ENCODE results near the gene COL16A1.

The COL16A1 gene

DNA sequence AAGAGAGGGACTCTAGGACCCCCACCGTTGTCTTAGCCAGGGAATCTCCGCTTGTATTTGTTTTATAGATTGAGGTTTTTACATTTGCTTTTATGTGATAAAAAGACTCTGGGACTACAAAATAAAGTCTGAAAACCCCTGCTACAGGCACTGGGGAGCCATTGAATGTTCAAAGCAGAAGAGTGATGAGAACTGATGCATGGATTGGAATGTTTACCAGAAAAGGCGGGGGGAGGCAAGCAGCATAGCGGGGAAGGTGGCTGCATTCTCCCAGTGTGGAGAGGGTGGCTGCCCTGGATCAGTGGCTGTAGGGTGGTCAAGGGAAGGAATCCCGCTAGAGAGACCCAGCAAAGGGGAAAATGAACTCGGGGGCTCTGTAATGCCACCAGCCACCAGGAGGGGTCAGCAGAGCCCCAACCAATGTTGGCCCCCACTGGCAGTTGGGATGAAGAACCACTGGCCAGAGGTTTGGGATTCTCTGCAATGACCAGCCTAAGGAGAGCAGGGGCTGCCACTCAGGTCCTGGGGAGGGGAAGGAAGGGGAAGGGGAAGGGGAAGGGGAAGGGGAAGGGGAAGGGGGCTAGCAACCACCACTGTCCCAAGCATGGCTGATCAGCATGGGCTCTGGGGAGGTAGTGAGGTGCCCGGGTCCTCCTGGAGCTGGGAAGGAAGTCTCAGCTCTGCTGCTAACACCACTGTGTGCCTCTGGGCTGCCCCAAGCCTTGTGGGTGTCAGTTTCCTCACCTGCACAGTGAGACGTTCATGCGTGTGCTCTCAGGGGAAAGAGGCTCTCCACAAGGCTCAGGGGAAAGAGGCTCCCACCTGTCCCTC is 40.0 kb downstream of the COL16A1 start:
- peak; percentile 67 for DNase-seq

DNA sequence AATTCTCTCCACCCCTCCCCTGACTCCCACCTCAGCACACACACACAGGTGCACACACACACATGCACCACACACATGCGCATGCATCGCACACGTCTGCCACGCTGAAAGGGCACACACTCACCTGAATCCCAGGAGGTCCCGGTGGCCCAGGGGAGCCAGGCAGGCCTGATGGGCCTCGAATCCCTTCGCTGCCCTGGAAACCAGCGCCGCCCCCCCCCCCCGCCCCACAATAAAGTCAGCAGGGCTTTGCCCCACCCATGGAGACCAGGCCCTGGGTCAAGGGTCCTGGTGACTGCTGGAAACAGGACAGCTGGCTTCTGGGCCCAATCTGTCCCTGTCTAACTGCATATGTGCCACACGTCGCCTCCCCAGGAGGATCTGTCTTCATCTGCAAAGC is 41.4 kb downstream of the COL16A1 start:
- DNase-seq = no peak

DNA sequence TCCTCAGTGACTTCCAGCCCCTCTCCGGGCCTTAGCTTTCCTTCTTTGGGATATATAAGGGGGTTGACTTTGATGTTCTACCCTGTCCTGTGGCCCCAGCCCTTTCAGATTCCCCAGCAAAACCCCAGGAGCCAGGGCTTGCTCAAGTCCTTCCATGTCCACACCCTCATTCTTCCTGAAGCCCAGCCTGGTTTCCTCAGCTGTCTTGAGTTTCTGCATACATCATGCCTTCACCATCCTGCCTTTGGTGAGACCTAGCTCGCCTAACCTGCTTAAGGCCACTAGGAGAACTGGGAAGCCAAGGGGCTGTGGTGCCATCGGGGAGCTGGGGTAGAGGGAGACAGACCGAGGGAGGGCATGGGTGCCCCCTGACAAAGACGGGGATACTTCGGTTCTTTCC is 42.0 kb downstream of the COL16A1 start:
- DNase-seq = no peak

DNA sequence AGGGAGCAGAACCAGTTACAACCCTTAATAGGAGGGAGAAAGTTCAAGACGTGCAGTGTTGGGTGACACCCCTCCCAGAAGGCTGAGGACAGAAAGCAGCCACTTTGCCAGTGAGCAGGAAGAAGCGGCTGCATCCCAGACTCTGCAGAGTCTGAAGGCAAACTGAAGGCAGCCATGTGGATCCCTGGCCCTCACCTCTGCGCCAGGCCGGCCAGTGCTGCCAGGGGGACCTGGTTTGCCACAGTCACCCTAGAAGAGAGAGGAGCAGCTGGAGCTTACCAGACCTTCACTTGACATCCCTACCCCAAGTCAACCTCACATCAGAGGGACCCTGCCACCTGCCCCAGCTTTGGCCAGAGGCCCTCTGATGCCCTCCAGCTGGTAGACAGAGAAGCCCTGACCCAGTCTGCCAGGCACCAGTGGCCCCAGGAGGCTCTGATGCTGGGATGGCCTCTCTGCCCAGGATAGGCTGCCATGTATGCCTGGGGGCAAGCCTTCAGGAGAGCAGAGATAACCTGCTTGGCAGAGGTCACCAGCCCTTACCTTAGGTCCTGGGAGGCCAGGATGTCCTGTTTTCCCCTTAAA is 42.9 kb downstream of the COL16A1 start:
- DNase-seq = no peak

DNA sequence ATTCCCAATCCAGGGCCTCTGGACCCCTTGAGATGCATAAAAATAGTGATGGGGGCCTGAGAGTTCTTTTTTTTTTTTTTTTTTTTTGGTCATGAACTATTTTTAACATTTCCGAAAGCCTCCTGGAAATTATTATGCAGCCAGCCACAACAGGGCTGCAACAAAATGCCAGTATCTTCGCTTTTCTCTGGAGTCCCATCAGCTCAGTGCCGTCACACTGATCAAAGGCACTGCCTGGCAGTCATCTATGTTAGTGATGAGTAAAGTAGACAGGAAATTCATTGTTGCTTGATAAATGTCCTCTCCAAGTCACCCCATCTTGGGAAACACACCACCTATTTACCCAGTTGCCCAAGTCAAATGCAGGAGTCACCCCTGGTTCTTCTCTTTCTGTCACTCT is 43.9 kb downstream of the COL16A1 start:
- no peak for DNase-seq

DNA sequence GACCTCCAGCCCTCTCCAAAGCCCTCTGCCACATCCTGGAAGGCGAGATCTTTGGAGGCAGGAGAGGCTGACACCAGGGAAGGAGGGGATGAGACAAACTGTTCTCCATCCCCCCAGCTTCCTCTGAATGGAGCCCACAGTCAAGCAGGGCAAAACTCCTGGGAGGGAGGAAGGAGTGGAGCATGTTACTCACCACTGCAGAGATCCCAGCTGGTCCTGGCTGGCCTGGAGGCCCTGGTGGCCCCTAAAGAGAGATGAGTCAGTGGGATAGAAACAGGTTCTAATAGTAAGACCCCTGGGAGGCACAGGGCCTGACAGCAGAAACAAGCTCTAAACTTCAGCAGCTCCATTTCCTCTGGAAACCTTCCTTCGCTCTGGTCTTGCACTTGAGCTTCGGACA is 45.1 kb downstream of the COL16A1 start:
- DNase-seq = no peak

DNA sequence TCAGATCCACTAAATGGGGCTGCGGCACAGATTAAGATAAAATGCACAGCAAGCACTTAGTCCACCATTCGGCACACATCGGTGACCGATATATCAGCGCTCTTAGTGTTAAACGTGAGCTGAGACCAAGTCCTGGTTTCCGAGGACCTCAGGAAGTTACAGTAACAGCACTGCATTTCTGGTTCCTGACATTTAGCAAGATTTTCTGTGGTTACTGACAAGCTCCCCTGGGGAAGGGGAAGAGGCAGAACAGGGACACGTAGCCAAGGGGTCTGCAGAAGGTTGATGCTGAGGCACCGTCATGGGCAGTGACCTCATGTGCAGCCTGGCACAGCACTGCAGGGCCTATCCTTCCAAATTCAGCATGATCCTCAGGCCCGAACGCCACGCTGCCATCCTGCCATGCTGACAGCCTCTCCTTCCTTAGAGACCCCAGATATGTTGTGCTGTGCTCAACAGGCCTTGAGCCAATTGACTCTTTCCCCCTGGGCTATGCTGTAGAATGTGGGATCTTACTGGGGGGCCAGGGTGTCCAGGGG is 45.8 kb downstream of the COL16A1 start:
- DNase-seq = no peak

DNA sequence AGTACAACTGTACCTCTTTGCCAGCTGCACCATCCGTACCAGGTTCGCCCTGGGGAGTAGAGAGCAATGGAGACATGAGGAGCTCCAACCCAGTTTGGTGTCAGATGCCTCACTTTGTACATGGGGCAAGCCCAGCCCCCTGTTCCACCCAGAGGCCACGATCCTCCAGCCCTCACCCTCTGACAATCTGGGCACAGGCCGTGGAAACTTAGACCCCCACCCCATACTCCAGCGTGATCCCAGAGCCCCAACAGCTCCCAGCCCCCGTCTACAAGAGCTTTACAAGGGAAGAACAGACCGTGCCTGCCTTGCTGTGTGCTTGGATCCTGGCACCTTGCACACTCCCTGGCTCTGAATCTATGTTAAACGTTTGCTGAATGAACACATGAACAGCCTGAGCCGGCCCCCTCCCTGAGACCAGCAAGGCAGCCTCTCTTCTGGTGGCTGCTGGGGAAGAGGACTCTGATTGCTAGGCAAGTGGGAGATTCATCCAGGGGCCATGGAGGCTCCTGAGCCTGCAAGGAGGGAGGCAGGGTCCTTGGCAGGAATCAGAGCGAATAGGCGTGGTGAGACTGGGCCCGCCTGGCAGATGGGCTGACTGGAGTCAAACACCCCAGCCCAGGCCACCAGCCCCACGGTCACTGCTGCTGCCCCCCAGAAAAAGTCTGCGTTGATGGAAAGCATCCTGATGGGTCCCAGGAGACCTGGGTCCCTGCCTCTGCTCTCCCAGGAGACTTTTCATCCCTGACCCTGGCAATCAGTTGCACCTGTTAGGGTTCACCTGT is 46.6 kb downstream of the COL16A1 start:
- no peak for DNase-seq

DNA sequence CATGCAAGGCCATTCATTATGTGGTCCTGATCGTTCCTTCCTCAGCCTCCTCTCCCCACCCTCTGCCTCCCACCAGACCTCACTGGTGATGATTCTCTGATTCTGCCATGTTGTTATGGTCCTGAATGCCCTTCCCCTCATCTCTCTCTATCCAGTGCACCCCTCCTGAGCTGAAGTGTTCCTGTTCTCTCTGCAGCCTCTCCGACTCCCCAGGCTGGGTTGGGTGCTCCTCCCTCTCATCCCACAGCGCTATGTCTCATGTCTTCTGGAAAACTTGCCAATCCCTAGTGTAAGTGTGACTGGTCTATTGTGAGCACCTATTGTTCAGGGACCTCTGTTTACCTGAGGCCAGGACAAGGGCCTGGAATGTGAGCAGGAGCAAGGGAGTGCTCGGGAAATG is 48.1 kb downstream of the COL16A1 start:
- no peak for DNase-seq

DNA sequence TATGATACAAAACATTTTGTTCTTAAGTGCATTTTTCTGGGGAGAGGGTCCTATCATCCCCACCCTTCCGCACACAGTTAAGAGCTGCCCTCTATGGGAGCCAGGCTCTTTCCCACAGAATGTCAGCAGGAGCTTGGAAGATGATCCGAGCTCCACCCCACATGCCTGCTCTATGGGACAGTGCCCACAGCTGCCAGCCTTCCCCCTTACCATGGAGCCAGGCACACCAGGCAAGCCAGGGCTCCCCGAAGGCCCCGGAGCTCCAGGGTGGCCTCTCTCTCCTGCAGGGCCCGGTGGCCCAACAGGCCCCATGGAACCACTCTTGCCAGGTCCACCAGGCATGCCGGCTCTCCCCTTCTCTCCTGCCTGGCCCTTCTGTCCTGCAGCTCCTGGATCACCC is 48.7 kb downstream of the COL16A1 start:
- no peak for DNase-seq

DNA sequence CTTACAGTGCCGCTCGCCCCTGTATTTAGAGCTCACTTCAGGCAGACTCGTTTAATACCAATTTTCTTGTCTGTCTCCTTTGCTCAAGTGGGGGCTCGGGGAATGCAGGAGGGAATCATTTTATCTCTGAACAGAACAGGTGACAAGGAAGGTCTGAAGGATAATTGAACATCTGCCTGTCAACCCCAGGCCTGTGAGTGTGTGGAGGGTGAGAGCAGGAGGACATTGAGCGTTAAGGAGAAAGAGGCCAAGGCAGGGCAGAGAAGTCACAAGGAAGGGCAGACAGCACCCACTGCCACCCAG is 49.4 kb downstream of the COL16A1 start:
- no peak for DNase-seq

DNA sequence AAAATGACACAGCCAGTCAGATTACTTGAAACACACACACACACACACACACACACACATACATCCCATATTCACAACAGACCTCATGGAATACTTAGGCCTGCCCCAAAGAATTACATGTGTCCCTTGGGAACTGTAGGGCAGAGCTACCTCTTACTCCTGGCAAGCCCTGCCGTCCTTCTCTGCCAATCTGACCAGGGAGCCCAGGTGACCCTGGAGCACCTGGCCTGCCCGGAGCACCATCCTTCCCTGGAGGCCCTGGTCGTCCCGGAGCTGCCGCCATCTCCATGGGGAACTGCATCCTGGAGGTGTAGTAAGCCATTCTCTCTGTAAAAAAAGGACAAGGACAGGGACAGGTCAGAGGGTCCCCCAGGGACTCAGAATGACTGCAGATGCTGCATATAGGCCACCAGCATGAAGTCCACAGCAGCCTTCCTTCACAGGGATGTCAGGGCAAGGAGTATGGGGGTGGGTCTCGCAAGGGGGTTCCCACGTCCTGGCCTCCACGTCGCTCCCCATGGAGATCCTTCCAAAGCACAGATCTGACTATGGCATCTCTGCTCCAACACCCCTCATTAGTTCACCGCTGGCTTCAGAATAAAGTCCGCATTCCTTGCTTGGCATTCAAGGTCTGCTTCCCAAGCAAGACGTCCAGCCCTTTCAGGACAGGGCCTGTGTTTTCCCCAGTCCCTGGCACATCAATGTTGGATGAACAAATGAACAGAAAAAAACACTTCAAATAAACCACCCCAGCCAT is 49.9 kb downstream of the COL16A1 start:
- no peak for DNase-seq

DNA sequence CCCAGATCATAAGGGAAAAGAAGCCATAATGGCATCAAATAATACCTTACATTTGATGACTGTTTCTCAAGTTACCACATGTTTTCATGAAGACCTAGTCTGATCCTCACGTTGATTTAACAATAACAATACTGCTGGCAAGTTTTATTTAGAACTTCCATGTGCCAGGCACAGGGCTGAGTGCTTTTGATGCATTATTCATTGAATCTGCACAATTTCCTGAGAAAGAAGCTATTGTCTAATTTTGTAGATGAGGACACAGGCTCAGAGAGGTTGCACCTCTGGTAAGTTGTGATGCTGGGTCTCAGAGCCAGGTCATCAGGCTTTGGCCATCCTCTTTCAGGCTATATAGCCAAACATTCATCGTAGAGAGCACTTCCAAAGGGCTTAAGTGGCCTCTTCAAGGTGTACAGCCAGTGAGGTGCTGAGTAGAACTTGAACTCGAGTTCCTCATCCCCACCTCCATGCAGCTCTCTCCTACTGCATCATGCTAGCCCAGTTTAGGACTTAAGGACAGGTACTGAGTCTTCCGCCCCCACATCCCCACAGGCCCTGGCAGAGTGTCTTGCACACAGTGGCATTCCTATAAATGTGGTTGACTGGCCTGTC is 50.8 kb downstream of the COL16A1 start:
- DNase-seq = no peak

DNA sequence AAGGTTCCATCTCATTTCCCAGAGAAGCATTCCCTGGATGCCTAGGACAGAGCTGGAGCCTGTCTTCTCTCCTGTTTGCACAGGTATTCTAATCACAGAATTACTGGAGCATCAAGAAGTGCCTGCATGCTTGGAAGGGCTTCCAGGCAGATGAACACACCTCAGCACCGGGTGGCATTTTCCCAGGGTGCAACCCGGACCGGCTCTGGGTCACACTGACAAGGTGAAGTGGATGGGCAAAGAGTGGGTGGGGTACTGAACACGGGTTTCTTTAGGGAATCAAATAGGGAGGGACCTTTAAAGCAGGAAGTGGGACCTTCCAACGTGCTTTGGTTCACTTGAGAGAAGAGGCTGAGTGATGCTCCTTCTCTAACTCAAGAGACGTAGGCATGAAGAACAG is 52.1 kb downstream of the COL16A1 start:
- DNase-seq = no peak

DNA sequence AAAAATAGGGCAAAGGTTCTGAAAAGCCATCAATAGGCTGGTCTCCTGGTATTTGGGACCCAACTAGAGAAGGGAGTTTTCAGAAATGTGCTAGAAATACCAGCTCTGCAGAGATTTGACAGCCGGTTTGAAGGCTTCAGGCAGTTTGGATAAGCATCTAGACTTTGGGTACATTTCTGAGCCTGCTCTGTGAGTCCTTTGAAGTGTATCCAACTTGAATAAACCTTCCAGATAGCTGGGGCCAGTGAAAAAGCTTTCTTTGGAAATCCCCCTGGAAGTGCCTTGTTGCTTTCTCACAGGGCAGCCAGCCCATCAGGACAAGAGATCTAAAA is 52.8 kb downstream of the COL16A1 start:
- DNase-seq = no peak

DNA sequence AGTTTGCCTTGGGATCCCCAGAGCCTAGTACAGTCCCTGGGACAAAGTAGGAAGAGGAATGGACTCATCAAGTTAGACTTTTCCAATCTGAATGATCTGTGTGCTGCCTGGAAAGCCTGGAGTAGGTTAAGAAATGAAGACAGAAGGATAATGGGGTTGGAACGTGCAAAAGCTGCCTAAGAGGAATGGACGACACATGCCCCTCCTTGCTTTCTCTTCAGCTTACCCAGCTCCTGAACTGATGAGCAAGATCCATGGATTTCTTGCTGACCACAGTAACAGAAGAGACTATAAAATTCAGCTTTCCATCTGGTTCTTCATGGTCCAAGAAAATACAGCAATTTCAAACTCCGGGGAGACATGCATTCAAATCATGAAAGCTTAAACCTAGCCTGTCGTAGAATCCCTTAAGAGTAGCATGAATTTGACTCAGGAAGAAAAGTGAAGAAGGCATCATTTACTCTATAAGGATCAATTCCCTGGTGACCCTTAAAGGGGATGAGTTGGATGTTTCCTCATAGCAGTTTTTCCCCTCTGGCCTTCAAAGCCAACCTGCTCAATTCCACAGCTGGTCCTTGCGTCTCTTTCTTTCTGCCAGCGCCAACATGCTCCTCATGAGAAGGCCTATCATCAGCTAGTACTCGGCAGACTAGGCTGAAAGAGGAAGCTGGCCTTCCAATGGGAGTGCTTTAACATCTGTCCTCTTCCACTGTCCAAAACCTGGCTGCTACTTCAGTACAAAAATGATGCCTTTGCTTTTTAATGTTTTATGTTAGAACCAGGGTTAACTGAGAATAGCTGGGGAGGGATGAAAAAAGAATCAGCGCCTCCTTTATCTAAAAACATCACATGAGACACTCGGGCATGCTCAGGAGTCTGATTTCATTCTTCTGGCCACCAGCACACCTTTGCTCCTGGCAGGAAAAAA is 53.4 kb downstream of the COL16A1 start:
- DNase-seq = no peak

DNA sequence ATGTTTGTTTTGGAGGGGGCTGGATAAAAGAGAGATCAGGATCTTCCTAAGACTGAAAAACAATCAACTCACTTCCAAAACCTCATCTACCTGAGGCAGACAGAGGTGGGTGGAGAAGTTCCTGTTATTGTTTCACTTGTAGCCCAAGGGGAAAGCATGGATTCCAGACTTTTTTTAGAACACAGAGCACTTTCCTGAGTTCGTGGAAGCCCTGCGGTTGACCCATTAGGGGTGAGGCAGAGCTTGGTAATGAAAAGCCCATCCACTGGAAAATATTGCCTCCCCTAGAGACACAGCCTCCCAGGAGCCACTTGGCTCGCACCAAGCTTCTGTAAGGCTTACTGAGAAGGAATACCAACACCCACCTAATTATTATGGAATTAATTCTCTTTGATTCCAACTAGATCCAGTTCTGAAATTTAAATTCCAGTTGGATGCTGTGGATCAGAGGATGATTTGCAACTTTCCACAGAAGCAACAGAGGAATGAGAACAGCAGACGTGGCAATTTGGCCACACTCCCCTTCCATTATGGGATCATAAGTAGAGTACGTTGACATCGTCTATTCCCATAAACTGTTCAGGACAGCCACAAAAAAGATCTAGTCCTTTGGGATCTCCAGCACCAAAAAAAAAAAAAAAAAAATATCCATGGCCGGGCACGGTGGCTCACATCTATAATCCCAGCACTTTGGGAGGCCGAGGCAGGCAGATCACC is 55.0 kb downstream of the COL16A1 start:
- no peak for DNase-seq

DNA sequence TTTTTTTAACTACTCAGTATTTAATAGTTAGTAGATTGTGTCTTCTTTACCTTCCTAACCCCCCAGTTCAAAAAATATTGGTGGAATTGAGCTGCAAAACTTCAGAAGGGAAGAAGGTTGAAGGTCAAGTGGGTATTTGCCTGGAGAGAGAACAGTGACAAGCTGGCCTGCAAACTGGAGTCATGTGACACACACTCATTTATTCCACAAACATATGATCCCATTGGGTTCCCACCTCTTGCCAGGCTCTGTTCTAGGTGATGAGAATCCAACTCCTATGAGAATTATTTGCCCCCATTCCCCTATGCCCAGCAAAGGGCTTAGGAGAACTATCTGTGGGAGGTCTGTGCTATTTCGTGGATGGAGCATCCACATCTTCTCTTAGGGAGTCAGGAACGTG is 55.6 kb downstream of the COL16A1 start:
- DNase-seq = no peak

DNA sequence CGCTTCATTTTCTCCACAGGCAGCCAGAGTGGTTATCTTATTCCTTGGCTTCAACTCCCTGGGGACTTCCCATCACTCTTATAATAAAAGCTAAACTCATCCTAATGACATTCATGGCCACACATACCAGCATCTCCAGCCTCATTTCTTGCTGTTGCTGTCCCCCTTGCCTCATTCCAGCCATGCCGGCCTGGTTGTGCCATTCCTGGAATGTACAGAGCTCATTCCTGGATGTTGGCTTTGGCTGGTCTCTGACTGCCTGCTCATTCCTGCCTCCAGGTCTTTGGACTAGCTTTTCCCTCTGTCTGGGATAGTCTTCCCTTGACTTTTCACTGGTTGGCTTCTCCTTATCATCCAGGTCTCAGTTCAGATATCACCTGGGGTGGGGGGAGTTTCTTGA is 56.7 kb downstream of the COL16A1 start:
- no peak for DNase-seq

DNA sequence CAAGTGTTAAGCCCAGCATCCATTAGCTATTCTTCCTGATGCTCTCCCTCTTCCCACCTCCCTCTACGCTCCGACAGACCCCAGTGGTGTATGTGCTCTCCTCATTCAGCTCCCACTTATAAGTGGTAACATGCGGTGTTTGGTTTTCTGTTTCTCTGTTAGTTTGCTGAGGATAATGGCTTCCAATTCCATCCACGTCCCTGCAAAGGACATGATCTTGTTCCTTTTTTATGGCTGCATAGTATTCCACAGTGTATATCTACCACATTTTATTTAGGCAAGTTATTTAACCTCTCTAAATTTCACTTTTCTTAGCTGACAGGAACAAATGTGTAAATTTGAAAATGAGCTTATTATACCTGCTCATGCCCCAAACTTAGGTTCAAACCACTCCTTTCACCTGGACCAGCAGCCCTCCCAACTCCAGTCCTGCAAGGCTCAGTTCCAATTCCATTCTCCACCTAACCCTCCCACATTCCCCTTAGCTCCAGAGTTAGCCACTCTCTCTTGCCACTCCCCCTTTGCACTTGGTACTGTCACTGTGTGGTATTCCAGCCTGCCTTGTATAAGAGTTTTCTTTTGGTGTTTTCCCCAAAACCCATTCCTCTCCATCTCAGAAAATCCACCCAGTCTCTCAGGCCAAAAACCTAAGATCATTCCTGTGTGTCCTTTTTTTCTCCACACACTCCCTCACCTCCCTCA is 57.4 kb downstream of the COL16A1 start:
- no peak for DNase-seq

DNA sequence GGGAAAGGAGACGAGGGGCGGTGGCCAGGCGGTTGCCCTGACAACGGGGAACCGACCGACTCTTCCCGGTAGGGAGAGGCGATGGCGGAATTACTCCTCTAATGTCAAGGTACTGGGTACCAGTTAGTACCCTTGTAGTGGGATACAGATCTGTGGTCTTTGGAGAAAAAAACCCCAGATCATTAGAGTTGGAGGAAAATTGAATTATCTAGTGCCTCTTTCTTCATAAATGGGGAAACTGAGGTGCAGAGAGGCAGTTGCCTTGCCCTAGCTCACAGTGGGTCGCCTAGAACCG is 58.6 kb downstream of the COL16A1 start:
- DNase-seq = no peak

All from stimulated activated CD4-positive, alpha-beta T cell treated with anti-CD3 and anti-CD28 coated beads, Interleukin-15, amount 100 ng/mL, for 24 hours (primary cell).